Loucy (cell line): ENCODE results near the gene PTPN9.
"Not testable (repeated sequence)": the region's sequence is repeated elsewhere in the genome, so short reads cannot be mapped to it uniquely, and the experiment has no call there.

ENCODE experiments used
- H2AFZ ChIP-seq: fragments of 200-600 bp; sonication (generic); 2 replicates; pipeline ENCODE4 v1.6.0; 2016; ENCODE audit warnings: antibody characterized with exemption, mild to moderate bottlenecking, low read length, moderate library complexity
- H3F3A ChIP-seq: fragments of 200-600 bp; 2 replicates; pipeline ENCODE4 v1.6.0; 2016; ENCODE audit warnings: antibody characterized with exemption, low read depth, mild to moderate bottlenecking
- H3K27me3 ChIP-seq: fragments of 200-600 bp; sonication (generic); 2 replicates; pipeline ENCODE4 v1.6.1; 2014; ENCODE audit warnings: low read length, mild to moderate bottlenecking; ENCODE audit not compliant: insufficient read depth, poor library complexity, severe bottlenecking
- H3K36me3 ChIP-seq: fragments of 200-600 bp; sonication (generic); 2 replicates; pipeline ENCODE4 v1.6.1; 2016; ENCODE audit warnings: low read length; ENCODE audit not compliant: insufficient read depth
- H3K4me1 ChIP-seq: fragments of 200-600 bp; sonication (generic); 2 replicates; pipeline ENCODE4 v1.5.1; 2014; ENCODE audit warnings: low read length, mild to moderate bottlenecking; ENCODE audit not compliant: insufficient read depth, poor library complexity, severe bottlenecking
- H3K4me2 ChIP-seq: fragments of 200-600 bp; sonication (generic); 2 replicates; pipeline ENCODE4 v1.6.0; 2014; ENCODE audit warnings: antibody characterized with exemption, low read length, low read depth, mild to moderate bottlenecking; ENCODE audit not compliant: poor library complexity, severe bottlenecking
- H3K4me3 ChIP-seq: fragments of 200-600 bp; sonication (generic); 2 replicates; pipeline ENCODE4 v1.5.1; 2014; ENCODE audit warnings: low read length, mild to moderate bottlenecking, mixed read lengths; ENCODE audit not compliant: poor library complexity, severe bottlenecking
- H3K79me2 ChIP-seq: fragments of 200-600 bp; sonication (generic); 2 replicates; pipeline ENCODE4 v1.6.1; 2014; ENCODE audit warnings: low read length; ENCODE audit not compliant: insufficient read depth
- H3K9ac ChIP-seq: fragments of 200-600 bp; sonication (generic); 2 replicates; pipeline ENCODE4 v1.6.0; 2014; ENCODE audit warnings: mild to moderate bottlenecking, low read depth, low read length, moderate library complexity; ENCODE audit not compliant: poor library complexity, severe bottlenecking
- H3K9me2 ChIP-seq: fragments of 200-600 bp; sonication (generic); replicated peaks from 2 replicates; pipeline ENCODE4 v1.6.1; 2016; ENCODE audit warnings: low read depth, low read length, mixed read lengths
- H3K9me3 ChIP-seq: fragments of 200-600 bp; sonication (generic); 2 replicates; pipeline ENCODE4 v1.6.1; 2014; ENCODE audit warnings: mild to moderate bottlenecking, antibody characterized with exemption, low read length, low read depth; ENCODE audit not compliant: insufficient read depth
- H4K20me1 ChIP-seq: fragments of 200-600 bp; sonication (generic); 2 replicates; pipeline ENCODE4 v1.6.0; 2014; ENCODE audit warnings: antibody characterized with exemption, low read length, mild to moderate bottlenecking; ENCODE audit not compliant: insufficient read depth, poor library complexity, severe bottlenecking
- CTCF ChIP-seq: fragments of 200-600 bp; sonication (generic); conservative IDR thresholded peaks from 2 replicates; pipeline ENCODE4 v1.5.1; 2014; ENCODE audit warnings: mild to moderate bottlenecking, antibody characterized with exemption, low read length
- EZH2phosphoT487 ChIP-seq: fragments of 200-600 bp; IDR thresholded peaks from 2 replicates; pipeline ENCODE4 v1.6.1; 2018; ENCODE audit warnings: antibody characterized with exemption, mild to moderate bottlenecking, moderate library complexity, borderline replicate concordance

Gene PTPN9

GRCh38 chr15:75589071-75589470 lies 10.0 kb upstream of the PTPN9 start:
- no peak overlapping the region for H2AFZ ChIP-seq
- no peaks in the 10 kb centered on the region for H4K20me1 ChIP-seq
- no peaks in the 10 kb centered on the region for H3K9me3 ChIP-seq
- H3K27me3 ChIP-seq = no peaks in the 10 kb centered on the region
- H3K4me2 ChIP-seq = no peak overlapping the region
- no peaks in the 10 kb centered on the region for H3F3A ChIP-seq
- H3K79me2 ChIP-seq = no peaks in the 10 kb centered on the region
- no peak overlapping the region for H3K9ac ChIP-seq
- TF ChIP-seq EZH2phosphoT487 (no peak), CTCF (no peak)
- H3K36me3 ChIP-seq = no peaks in the 10 kb centered on the region
- no peaks in the 10 kb centered on the region for H3K9me2 ChIP-seq
- no peak overlapping the region for H3K4me3 ChIP-seq
- H3K4me1 ChIP-seq = no peaks in the 10 kb centered on the region

- not testable (repeated sequence) for H3K27me3 ChIP-seq, H3F3A ChIP-seq, H2AFZ ChIP-seq, H3K4me1 ChIP-seq, H3K9me3 ChIP-seq, H3K9ac ChIP-seq, H3K36me3 ChIP-seq, H3K9me2 ChIP-seq, H4K20me1 ChIP-seq, H3K79me2 ChIP-seq, H3K4me3 ChIP-seq, H3K4me2 ChIP-seq
Measured at GRCh38 chr15:75586422-75586821, 7.3 kb upstream of the PTPN9 start.

GRCh38 chr15:75584121-75584520 lies 5.0 kb upstream of the PTPN9 start:
- Histone ChIP-seq H4K20me1 (no peaks in the 10 kb centered on the region), H3K9me2 (no peaks in the 10 kb centered on the region), H3K4me3 (no peak overlapping the region), H2AFZ (no peak overlapping the region), H3F3A (no peaks in the 10 kb centered on the region), H3K79me2 (peaks cover under 1% of the 10 kb centered on the region; the same call in 1 of the 2 replicates), H3K27me3 (no peaks in the 10 kb centered on the region), H3K4me1 (peaks cover 5% of the 10 kb centered on the region), H3K4me2 (no peak overlapping the region), H3K9me3 (no peaks in the 10 kb centered on the region), H3K36me3 (no peaks in the 10 kb centered on the region), H3K9ac (no peak overlapping the region)
- no peak for TF ChIP-seq CTCF
- TF ChIP-seq EZH2phosphoT487 = no peak

GRCh38 chr15:75583701-75584100 lies 4.6 kb upstream of the PTPN9 start:
- H3F3A ChIP-seq = no peaks in the 10 kb centered on the region
- no peaks in the 10 kb centered on the region for H3K9me3 ChIP-seq
- H4K20me1 ChIP-seq = no peaks in the 10 kb centered on the region
- H2AFZ ChIP-seq = no peak overlapping the region
- H3K4me1 ChIP-seq = peaks cover 5% of the 10 kb centered on the region
- no peak overlapping the region for H3K9ac ChIP-seq
- no peak overlapping the region for H3K4me2 ChIP-seq
- H3K79me2 ChIP-seq = peaks cover 4% of the 10 kb centered on the region; the same call in 1 of the 2 replicates
- H3K9me2 ChIP-seq = no peaks in the 10 kb centered on the region
- TF ChIP-seq CTCF (no peak), EZH2phosphoT487 (no peak)
- H3K27me3 ChIP-seq = no peaks in the 10 kb centered on the region
- H3K4me3 ChIP-seq = no peak overlapping the region
- H3K36me3 ChIP-seq = no peaks in the 10 kb centered on the region

GRCh38 chr15:75582943-75583342 lies 3.8 kb upstream of the PTPN9 start:
- H3K9me3 ChIP-seq, H3K4me1 ChIP-seq, H4K20me1 ChIP-seq, H3K27me3 ChIP-seq, H3F3A ChIP-seq, H3K4me2 ChIP-seq, H3K36me3 ChIP-seq, H3K9me2 ChIP-seq, H3K9ac ChIP-seq, H2AFZ ChIP-seq, H3K4me3 ChIP-seq: not testable (repeated sequence)
- peaks cover 12% of the 10 kb centered on the region for H3K79me2 ChIP-seq
